ENCODE measurements around the gene LHFPL2. TPM values are rescaled to one million over a fixed set of nuclear protein-coding genes. Genes with fewer than 3 reads are reported as not detected.

Gene LHFPL2
- total and polyA plus RNA-seq, 2 of the 4 experiments (the other 2 are of a cell fraction) = 6.5 to 11.3 TPM

- Histone ChIP-seq H3K4me2 (ENCODE audit: low read depth, low read length) (no peak overlapping the region), H3K9me3 (ENCODE audit: control insufficient read depth, insufficient read depth, low read length) (no peaks in the 10 kb centered on the region), H3K9ac (ENCODE audit: low read depth, low read length) (no peak overlapping the region), H3K56ac (ENCODE audit: extremely low read depth, insufficient read depth, low read length) (no peak overlapping the region), H2AFZ (replicated peaks; ENCODE audit: low read length, poor library complexity) (no peak overlapping the region), H3K4me3 (ENCODE audit: insufficient read depth, low read depth, low read length) (no peak overlapping the region), H3K14ac (replicated peaks; ENCODE audit: low read depth, low read length) (no peak overlapping the region), H2BK20ac (ENCODE audit: low read depth, low read length) (no peak overlapping the region), H4K8ac (ENCODE audit: low read depth in 2 of 2, low read length in 2 of 2) (no peak overlapping the region), H2BK120ac (ENCODE audit: low read depth, low read length) (no peak overlapping the region), H2AK5ac (ENCODE audit: low read depth, low read length) (no peak overlapping the region), H4K20me1 (ENCODE audit: insufficient read depth, low read length) (no peaks in the 10 kb centered on the region), H3K9me1 (ENCODE audit: insufficient read depth, low read length) (peaks cover 4% of the 10 kb centered on the region; the same call in 1 of the 2 replicates), H3K4me1 (ENCODE audit: control insufficient read depth, insufficient read depth, low read length) (peaks cover 2% of the 10 kb centered on the region; the same call in 1 of the 2 replicates), H3K23ac (ENCODE audit: low read depth, low read length) (no peak overlapping the region), H2AK9ac (replicated peaks; ENCODE audit: low read depth, low read length, poor library complexity) (no peak overlapping the region), H3K27me3 (ENCODE audit: control insufficient read depth, insufficient read depth, low read length) (no peaks in the 10 kb centered on the region), H4K91ac (ENCODE audit: insufficient read depth, low read depth, low read length) (no peak overlapping the region), H3K4ac (ENCODE audit: low read depth, low read length) (no peak overlapping the region), H2BK15ac (ENCODE audit: low read depth, low read length) (no peak overlapping the region), H4K5ac (ENCODE audit: low read depth, low read length) (no peak overlapping the region), H3K79me1 (ENCODE audit: low read depth in 1 of 2, low read length in 2 of 2) (no peaks in the 10 kb centered on the region), H2BK5ac (ENCODE audit: low read depth, low read length, poor library complexity, severe bottlenecking) (no peak overlapping the region), H3K18ac (ENCODE audit: low read depth, low read length) (no peak overlapping the region), H3K27ac (ENCODE audit: insufficient read depth, low read length) (no peak overlapping the region), H3K36me3 (ENCODE audit: control insufficient read depth, insufficient read depth, low read length) (no peaks in the 10 kb centered on the region)
- ChIA-PET POLR2A (ENCODE audit: unreplicated experiment) (no interaction called here), CTCF (no interaction called here)
- dilution Hi-C loops (cut with HindIII; ENCODE audit: low sequenced_read_pairs, unreplicated experiment) (no loop called here), intact Hi-C loops (cut with micrococcal nuclease) (no loop called here), in situ Hi-C loops (cut with MboI; ENCODE audit: low sequenced_read_pairs) (no loop called here)
- DNase-seq (no peak), ATAC-seq (ENCODE audit: low read depth) (no peak)
- BruUV-seq (replicated peaks) = no TSS peak
- TF ChIP-seq POLR2A (IDR thresholded peaks at IDR 0.05; ENCODE audit: low read depth, low read length) (no peak), FOS (IDR thresholded peaks at IDR 0.05; ENCODE audit: low read depth, low read length) (no peak), NFE2L2 (IDR thresholded peaks at IDR 0.05; ENCODE audit: low read depth, low read length) (no peak), CTCF (conservative IDR thresholded peaks at IDR 0.05; ENCODE audit: low read depth, low read length) (no peak), CHD1 (IDR thresholded peaks at IDR 0.05; ENCODE audit: low read depth, low read length) (no peak), RFX5 (IDR thresholded peaks at IDR 0.05; ENCODE audit: low read depth, low read length) (no peak), RAD21 (IDR thresholded peaks at IDR 0.05; ENCODE audit: low read length) (no peak), CEBPB (IDR thresholded peaks at IDR 0.05; ENCODE audit: low read depth, low read length) (no peak), SMC3 (IDR thresholded peaks at IDR 0.05; ENCODE audit: low read depth, low read length) (no peak), MXI1 (IDR thresholded peaks at IDR 0.05; ENCODE audit: borderline replicate concordance, low read depth, low read length) (no peak), BHLHE40 (IDR thresholded peaks at IDR 0.05; ENCODE audit: low read depth, low read length) (no peak), RCOR1 (IDR thresholded peaks at IDR 0.05; ENCODE audit: insufficient replicate concordance, low read length) (no peak), MAFK (IDR thresholded peaks at IDR 0.05; ENCODE audit: low read depth, low read length) (no peak), MAZ (IDR thresholded peaks at IDR 0.05; ENCODE audit: borderline replicate concordance, low read depth, low read length) (no peak)
- TF ChIP-seq, protein P1, sequence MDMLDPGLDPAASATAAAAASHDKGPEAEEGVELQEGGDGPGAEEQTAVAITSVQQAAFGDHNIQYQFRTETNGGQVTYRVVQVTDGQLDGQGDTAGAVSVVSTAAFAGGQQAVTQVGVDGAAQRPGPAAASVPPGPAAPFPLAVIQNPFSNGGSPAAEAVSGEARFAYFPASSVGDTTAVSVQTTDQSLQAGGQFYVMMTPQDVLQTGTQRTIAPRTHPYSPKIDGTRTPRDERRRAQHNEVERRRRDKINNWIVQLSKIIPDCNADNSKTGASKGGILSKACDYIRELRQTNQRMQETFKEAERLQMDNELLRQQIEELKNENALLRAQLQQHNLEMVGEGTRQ (IDR thresholded peaks at IDR 0.05; ENCODE audit: low read depth, low read length) = no peak
- TF ChIP-seq, protein P2, sequence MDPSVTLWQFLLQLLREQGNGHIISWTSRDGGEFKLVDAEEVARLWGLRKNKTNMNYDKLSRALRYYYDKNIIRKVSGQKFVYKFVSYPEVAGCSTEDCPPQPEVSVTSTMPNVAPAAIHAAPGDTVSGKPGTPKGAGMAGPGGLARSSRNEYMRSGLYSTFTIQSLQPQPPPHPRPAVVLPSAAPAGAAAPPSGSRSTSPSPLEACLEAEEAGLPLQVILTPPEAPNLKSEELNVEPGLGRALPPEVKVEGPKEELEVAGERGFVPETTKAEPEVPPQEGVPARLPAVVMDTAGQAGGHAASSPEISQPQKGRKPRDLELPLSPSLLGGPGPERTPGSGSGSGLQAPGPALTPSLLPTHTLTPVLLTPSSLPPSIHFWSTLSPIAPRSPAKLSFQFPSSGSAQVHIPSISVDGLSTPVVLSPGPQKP (IDR thresholded peaks at IDR 0.05; ENCODE audit: borderline replicate concordance, low read depth, low read length) = no peak
- 100% methylated on average over 1 of the region's 2 CpGs; no CpG with 5 or more reads in 1 of the 2 experiments for WGBS, 2 experiments (ENCODE audit: extremely low coverage in 2 of 2, insufficient read length in 1 of 2)
Measured at GRCh38 chr5:78672154-78672553, 23.6 kb upstream of the LHFPL2 start.

All from IMR-90 (cell line).